SU-DHL-6 (cell line): ENCODE measurements around the gene TLN1.

Experiments
- H2AFZ ChIP-seq: fragments of 200-600 bp; sonication (generic); 2 replicates; pipeline ENCODE4 v1.6.1; 2014; ENCODE audit warnings: low read depth, mild to moderate bottlenecking, moderate library complexity, mixed read lengths, antibody characterized with exemption, low read length; ENCODE audit not compliant: severe bottlenecking
- H3F3A ChIP-seq: fragments of 200-600 bp; shearing (Covaris generic); 2 replicates; pipeline ENCODE4 v1.6.0; 2016; ENCODE audit warnings: antibody characterized with exemption, mild to moderate bottlenecking; ENCODE audit not compliant: insufficient read depth
- H3K27ac ChIP-seq: fragments of 200-600 bp; sonication (generic); 2 replicates; pipeline ENCODE4 v1.5.1; 2016; ENCODE audit warnings: low read depth, mild to moderate bottlenecking, low read length, moderate library complexity, mixed read lengths
- H3K27me3 ChIP-seq: fragments of 200-600 bp; sonication (generic), shearing (Covaris generic); 2 replicates; pipeline ENCODE4 v1.6.0; 2014; ENCODE audit warnings: mild to moderate bottlenecking, low read length
- H3K36me3 ChIP-seq: fragments of 200-600 bp; sonication (generic); 2 replicates; pipeline ENCODE4 v1.6.1; 2014; ENCODE audit warnings: mild to moderate bottlenecking, low read length, mixed read lengths
- H3K4me2 ChIP-seq: fragments of 300-600, 200-600 bp; shearing (Covaris generic), sonication (generic); 2 replicates; pipeline ENCODE4 v1.6.0; 2014; ENCODE audit warnings: low read length, low read depth, mild to moderate bottlenecking; ENCODE audit not compliant: poor library complexity, severe bottlenecking
- H3K4me3 ChIP-seq: fragments of 200-600 bp; sonication (generic); 2 replicates; pipeline ENCODE4 v1.5.1; 2014; ENCODE audit warnings: antibody characterized with exemption, low read length, mild to moderate bottlenecking, mixed read lengths; ENCODE audit not compliant: insufficient read depth, poor library complexity, severe bottlenecking
- H3K79me2 ChIP-seq: fragments of 200-600 bp; sonication (generic); 2 replicates; pipeline ENCODE4 v1.6.1; 2014; ENCODE audit warnings: mild to moderate bottlenecking, low read length, moderate library complexity; ENCODE audit not compliant: insufficient read depth
- H3K9ac ChIP-seq: fragments of 200-600 bp; sonication (generic); 2 replicates; pipeline ENCODE4 v1.7.0; 2014; ENCODE audit warnings: mild to moderate bottlenecking, low read length
- H3K9me2 ChIP-seq: fragments of 200-600 bp; sonication (generic); replicated peaks from 2 replicates; pipeline ENCODE4 v1.6.1; 2014; ENCODE audit warnings: low read length; ENCODE audit not compliant: insufficient read depth
- H3K9me3 ChIP-seq: fragments of 200-600 bp; sonication (generic); 2 replicates; pipeline ENCODE4 v1.6.1; 2014; ENCODE audit warnings: low read length, mixed read lengths; ENCODE audit not compliant: insufficient read depth
- H4K20me1 ChIP-seq: fragments of 200-600 bp; sonication (generic); 2 replicates; pipeline ENCODE4 v1.6.1; 2014; ENCODE audit warnings: low read depth, mild to moderate bottlenecking, antibody characterized with exemption, low read length, moderate library complexity, mixed read lengths
- EZH2phosphoT487 ChIP-seq: fragments of 200-600 bp; sonication (generic), shearing (Covaris generic); conservative IDR thresholded peaks from 2 replicates; pipeline ENCODE4 v1.6.1; 2018; ENCODE audit warnings: mild to moderate bottlenecking, antibody characterized with exemption, low read length, moderate library complexity, mixed read lengths
- TF ChIP-seq, protein P1 (sequence below): fragments of 200-600 bp; sonication (generic); IDR thresholded peaks from one replicate; pipeline ENCODE4 v1.5.1; 2017; ENCODE audit warnings: antibody characterized with exemption, mild to moderate bottlenecking, low read length, moderate library complexity; ENCODE audit not compliant: insufficient read depth, poor library complexity, severe bottlenecking

Gene TLN1

DNA sequence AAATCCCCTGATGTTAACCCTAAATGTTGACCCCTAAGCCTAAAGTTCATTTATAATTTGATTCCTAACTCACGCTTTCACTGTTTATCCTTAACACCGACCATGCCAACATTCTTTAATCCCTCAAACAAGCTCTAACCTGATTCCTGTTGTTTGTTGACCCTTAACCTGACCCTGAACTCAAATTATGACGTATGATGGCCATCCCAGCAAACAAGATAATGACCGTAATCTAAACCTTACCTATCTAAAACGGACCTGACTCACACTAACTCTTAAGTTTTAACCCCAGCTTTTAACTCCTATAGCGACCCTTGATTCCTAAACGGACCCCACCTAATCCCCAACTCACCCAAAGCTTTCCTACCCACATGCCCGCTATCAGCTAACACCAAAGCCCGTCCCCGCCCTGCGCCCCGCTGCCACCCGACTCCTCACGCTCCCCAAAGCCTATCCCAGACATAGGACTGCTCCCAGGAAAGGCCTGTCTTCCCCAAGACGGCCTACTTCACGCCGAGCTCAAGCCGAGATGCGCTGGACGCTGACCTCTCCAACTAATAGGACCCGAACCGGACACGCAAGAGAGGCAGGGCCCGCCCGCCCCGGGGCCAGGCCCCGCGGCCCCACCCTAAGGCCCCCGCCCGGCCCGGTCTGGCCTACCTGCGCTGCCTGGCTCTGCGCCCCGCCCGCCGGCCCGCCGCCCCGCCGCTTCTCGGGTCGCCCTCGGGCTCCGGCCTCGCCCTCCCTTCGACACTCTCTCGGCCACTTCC lies 395 bp downstream of the TLN1 start:
- Histone ChIP-seq H3K9me2 (no peaks in the 10 kb centered on the region), H3K9me3 (no peaks in the 10 kb centered on the region), H3K9ac (peak overlapping the region; percentile 76), H3F3A (peaks cover 10% of the 10 kb centered on the region; the same call in 1 of the 2 replicates), H3K4me3 (peak overlapping the region; percentile 87), H3K36me3 (no peaks in the 10 kb centered on the region), H4K20me1 (no peaks in the 10 kb centered on the region; the same call in 1 of the 2 replicates), H2AFZ (peak overlapping the region; percentile 58), H3K27me3 (no peaks in the 10 kb centered on the region), H3K27ac (peak overlapping the region; percentile 71), H3K79me2 (peaks cover 56% of the 10 kb centered on the region), H3K4me2 (peak overlapping the region; percentile 95)
- TF ChIP-seq, protein P1, sequence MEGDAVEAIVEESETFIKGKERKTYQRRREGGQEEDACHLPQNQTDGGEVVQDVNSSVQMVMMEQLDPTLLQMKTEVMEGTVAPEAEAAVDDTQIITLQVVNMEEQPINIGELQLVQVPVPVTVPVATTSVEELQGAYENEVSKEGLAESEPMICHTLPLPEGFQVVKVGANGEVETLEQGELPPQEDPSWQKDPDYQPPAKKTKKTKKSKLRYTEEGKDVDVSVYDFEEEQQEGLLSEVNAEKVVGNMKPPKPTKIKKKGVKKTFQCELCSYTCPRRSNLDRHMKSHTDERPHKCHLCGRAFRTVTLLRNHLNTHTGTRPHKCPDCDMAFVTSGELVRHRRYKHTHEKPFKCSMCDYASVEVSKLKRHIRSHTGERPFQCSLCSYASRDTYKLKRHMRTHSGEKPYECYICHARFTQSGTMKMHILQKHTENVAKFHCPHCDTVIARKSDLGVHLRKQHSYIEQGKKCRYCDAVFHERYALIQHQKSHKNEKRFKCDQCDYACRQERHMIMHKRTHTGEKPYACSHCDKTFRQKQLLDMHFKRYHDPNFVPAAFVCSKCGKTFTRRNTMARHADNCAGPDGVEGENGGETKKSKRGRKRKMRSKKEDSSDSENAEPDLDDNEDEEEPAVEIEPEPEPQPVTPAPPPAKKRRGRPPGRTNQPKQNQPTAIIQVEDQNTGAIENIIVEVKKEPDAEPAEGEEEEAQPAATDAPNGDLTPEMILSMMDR = no peak
- no peak for TF ChIP-seq EZH2phosphoT487

DNA sequence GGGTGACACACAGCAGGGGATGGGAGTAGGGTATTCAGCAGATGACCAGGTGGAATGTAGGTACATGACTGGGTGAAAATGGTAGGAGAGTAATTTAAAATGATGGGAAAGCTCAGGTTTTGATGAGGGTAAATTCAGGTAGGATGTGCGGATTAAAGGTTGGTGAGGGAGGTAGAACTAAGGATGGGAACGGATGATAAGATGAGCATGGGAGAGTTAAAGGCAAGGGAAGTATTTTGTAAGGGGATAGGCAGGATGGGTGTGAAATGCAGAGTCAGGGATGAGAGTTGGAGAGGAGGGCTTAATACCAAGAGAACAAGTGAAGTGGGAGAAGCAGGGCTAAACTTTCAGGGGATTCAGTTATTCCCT lies 1.5 kb downstream of the TLN1 start:
- Histone ChIP-seq H4K20me1 (no peaks in the 10 kb centered on the region; the same call in 1 of the 2 replicates), H3K79me2 (peaks cover 60% of the 10 kb centered on the region), H3K9me2 (no peaks in the 10 kb centered on the region), H3K4me2 (peak overlapping the region; percentile 95), H3K36me3 (no peaks in the 10 kb centered on the region), H3F3A (peaks cover 10% of the 10 kb centered on the region; the same call in 1 of the 2 replicates), H3K27ac (no peak overlapping the region), H3K27me3 (no peaks in the 10 kb centered on the region), H3K9ac (peak overlapping the region; percentile 76; the same call in 1 of the 2 replicates), H3K9me3 (no peaks in the 10 kb centered on the region), H2AFZ (no peak overlapping the region), H3K4me3 (peak overlapping the region; percentile 87)
- TF ChIP-seq, protein P1 = no peak
- no peak for TF ChIP-seq EZH2phosphoT487

DNA sequence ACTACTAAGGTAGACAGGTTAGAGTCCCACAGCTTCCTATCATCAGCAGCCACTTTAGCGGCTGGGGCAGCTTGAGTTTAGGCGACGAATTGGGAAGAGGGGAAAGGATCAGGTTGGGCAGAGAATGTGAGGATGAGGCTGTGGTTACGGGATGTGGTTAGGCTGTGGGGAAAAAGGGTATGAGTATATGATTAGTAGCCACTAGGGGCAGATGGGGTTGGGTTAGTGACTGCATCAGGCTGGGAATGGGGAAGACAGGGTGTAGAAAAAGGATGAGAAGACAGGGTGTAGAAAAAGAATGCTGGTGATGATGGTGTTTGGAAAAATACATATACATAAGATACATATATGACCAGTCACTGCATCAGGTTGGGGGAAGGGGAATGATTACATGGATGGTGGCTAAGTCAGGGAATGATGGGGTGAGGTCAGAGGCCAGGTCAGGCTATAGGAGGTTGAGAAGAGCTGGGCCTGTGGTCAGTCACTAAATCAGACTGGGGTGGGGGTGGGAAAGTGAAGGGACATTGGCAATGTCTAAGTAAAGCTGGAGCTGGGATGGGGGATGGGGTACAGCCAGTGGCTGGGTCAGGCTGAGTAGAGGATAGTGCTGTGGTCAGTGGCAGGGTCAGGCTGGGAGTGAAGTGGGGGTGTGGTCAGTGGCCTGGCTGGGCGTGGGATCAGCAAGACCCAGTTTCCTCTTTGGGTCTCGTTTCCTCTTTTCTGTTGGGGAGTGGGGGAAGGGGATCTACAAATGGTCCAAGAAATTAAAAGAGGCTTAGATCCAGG lies 2.1 kb downstream of the TLN1 start:
- Histone ChIP-seq H3K4me2 (peak overlapping the region; percentile 95), H3K9ac (peak overlapping the region; percentile 9; the same call in 1 of the 2 replicates), H2AFZ (no peak overlapping the region), H3K4me3 (peak overlapping the region; percentile 87), H3K79me2 (peaks cover 60% of the 10 kb centered on the region), H3K36me3 (no peaks in the 10 kb centered on the region), H3F3A (peaks cover 10% of the 10 kb centered on the region; the same call in 1 of the 2 replicates), H3K9me2 (no peaks in the 10 kb centered on the region), H3K9me3 (no peaks in the 10 kb centered on the region), H3K27me3 (no peaks in the 10 kb centered on the region), H3K27ac (no peak overlapping the region), H4K20me1 (no peaks in the 10 kb centered on the region; the same call in 1 of the 2 replicates)
- TF ChIP-seq EZH2phosphoT487 = no peak
- TF ChIP-seq, protein P1 = peak; percentile 65
